GM23338 (cell line): ENCODE data around the gene NPL. TPM values are rescaled to one million over a fixed set of nuclear protein-coding genes. Genes with fewer than 3 reads are reported as not detected.

Source experiments
- ATAC-seq: fragments of 200-7000 bp; cut with Tn5 transposase; 3 replicates; pipeline ENCODE4 v1.9.1; 2020
- DNase-seq: peaks from one replicate; pipeline ENCODE4 v3.0.0-alpha.2; 2015; ENCODE audit warnings: low spot score
- H2AFZ ChIP-seq: fragments of 200-600 bp; sonication (generic); 2 replicates; pipeline ENCODE4 v1.8.0; 2016; ENCODE audit warnings: antibody characterized with exemption, mild to moderate bottlenecking, moderate library complexity
- H3F3A ChIP-seq: fragments of 200-600 bp; sonication (generic); replicated peaks from 2 replicates; pipeline ENCODE4 v1.8.0; 2017; ENCODE audit warnings: antibody characterized with exemption, mixed run types, low read depth
- H3K27ac ChIP-seq: fragments of 200-600 bp; sonication (generic); 2 replicates; pipeline ENCODE4 v1.6.1; 2016; ENCODE audit warnings: low read depth
- H3K27me3 ChIP-seq: fragments of 200-600 bp; sonication (generic); 2 replicates; pipeline ENCODE4 v1.8.0; 2016; ENCODE audit warnings: mild to moderate bottlenecking, mixed run types, moderate library complexity; ENCODE audit not compliant: insufficient read depth
- H3K36me3 ChIP-seq: fragments of 200-600 bp; sonication (generic); 2 replicates; pipeline ENCODE4 v1.8.0; 2016; ENCODE audit warnings: mild to moderate bottlenecking; ENCODE audit not compliant: insufficient read depth
- H3K4me1 ChIP-seq: fragments of 200-600 bp; sonication (generic); 2 replicates; pipeline ENCODE4 v1.8.0; 2016; ENCODE audit warnings: mild to moderate bottlenecking, moderate library complexity; ENCODE audit not compliant: insufficient read depth
- H3K4me2 ChIP-seq: fragments of 200-600 bp; sonication (generic); 2 replicates; pipeline ENCODE4 v1.7.1; 2017; ENCODE audit warnings: mixed run types
- H3K4me3 ChIP-seq: fragments of 200-600 bp; sonication (generic); 2 replicates; pipeline ENCODE4 v1.6.1; 2016; ENCODE audit warnings: mixed run types
- H3K79me2 ChIP-seq: fragments of 200-600 bp; sonication (generic); replicated peaks from 2 replicates; pipeline ENCODE4 v1.8.0; 2017; ENCODE audit warnings: mild to moderate bottlenecking; ENCODE audit not compliant: insufficient read depth
- H3K9me2 ChIP-seq: fragments of 200-600 bp; sonication (generic); 2 replicates; pipeline ENCODE4 v1.8.0; 2017; ENCODE audit not compliant: insufficient read depth
- H4K20me1 ChIP-seq: fragments of 200-600 bp; sonication (generic); replicated peaks from 2 replicates; pipeline ENCODE4 v1.8.0; 2017; ENCODE audit warnings: mild to moderate bottlenecking; ENCODE audit not compliant: insufficient read depth
- H3K27ac Mint-ChIP-seq: 2 replicates; pipeline ENCODE4 v1.8.0; 2020; ENCODE audit warnings: inconsistent platforms, mild to moderate bottlenecking, moderate library complexity, mixed read lengths
- H3K27me3 Mint-ChIP-seq: 3 replicates; pipeline ENCODE4 v1.8.0; 2022; ENCODE audit warnings: low read depth, mild to moderate bottlenecking, moderate library complexity, mixed read lengths, inconsistent platforms; ENCODE audit not compliant: insufficient read depth, poor library complexity
- H3K36me3 Mint-ChIP-seq: 3 replicates; pipeline ENCODE4 v1.8.0; 2021; ENCODE audit warnings: low read depth, mild to moderate bottlenecking, inconsistent platforms, moderate library complexity, mixed read lengths
- H3K4me1 Mint-ChIP-seq: 3 replicates; pipeline ENCODE4 v1.8.0; 2020; ENCODE audit warnings: mild to moderate bottlenecking, inconsistent platforms, mixed read lengths
- H3K4me3 Mint-ChIP-seq: 3 replicates; pipeline ENCODE4 v1.8.0; 2021; ENCODE audit warnings: moderate library complexity, mild to moderate bottlenecking, inconsistent platforms, mixed read lengths
- H3K9me3 Mint-ChIP-seq: 3 replicates; pipeline ENCODE4 v1.8.0; 2020; ENCODE audit warnings: moderate library complexity, mild to moderate bottlenecking, inconsistent platforms, mixed read lengths
- CREB1 ChIP-seq: fragments of 250-450 bp; sonication (Bioruptor Pico); IDR thresholded peaks from 2 replicates; pipeline ENCODE4 v1.5.0; 2020; ENCODE audit warnings: low read depth, mild to moderate bottlenecking, moderate library complexity
- CTCF ChIP-seq, 2 experiments: fragments of 200-600 bp in 1 of 2; sonication (generic) in 1 of 2; conservative IDR thresholded peaks; 2 replicates each; pipeline versions ENCODE4 v1.5.1 to v1.6.1; 2016 to 2017; ENCODE audit warnings: antibody characterized with exemption in 2 of 2, low read depth in 2 of 2, mild to moderate bottlenecking in 2 of 2, moderate library complexity in 1 of 2
- EZH2 ChIP-seq: fragments of 200-600 bp; sonication (generic); IDR thresholded peaks from one replicate; pipeline ENCODE4 v1.8.0; 2017; ENCODE audit warnings: antibody characterized with exemption, mild to moderate bottlenecking, low read depth; ENCODE audit not compliant: unreplicated experiment
- EZH2phosphoT487 ChIP-seq: fragments of 200-600 bp; sonication (generic); IDR thresholded peaks from one replicate; pipeline ENCODE4 v1.8.1; 2018; ENCODE audit warnings: antibody characterized with exemption; ENCODE audit not compliant: unreplicated experiment
- JUNB ChIP-seq: IDR thresholded peaks from one replicate; pipeline ENCODE4 v1.6.1; 2016; ENCODE audit warnings: antibody characterized with exemption; ENCODE audit not compliant: unreplicated experiment
- NANOG ChIP-seq: IDR thresholded peaks from 2 replicates; pipeline ENCODE4 v1.6.1; 2016; ENCODE audit warnings: antibody characterized with exemption, borderline replicate concordance
- POLR2AphosphoS5 ChIP-seq: IDR thresholded peaks from 2 replicates; pipeline ENCODE4 v1.6.1; 2016; ENCODE audit warnings: antibody characterized with exemption, low read depth
- STAT1 ChIP-seq: IDR thresholded peaks from one replicate; pipeline ENCODE4 v1.6.1; 2016; ENCODE audit warnings: antibody characterized with exemption; ENCODE audit not compliant: unreplicated experiment
- ZNF114 ChIP-seq: fragments of 250-450 bp; sonication (Bioruptor Pico); IDR thresholded peaks from 2 replicates; pipeline ENCODE4 v1.5.0; 2020; ENCODE audit warnings: mild to moderate bottlenecking, moderate library complexity
- ZNF331 ChIP-seq: fragments of 250-450 bp; sonication (Bioruptor Pico); IDR thresholded peaks from 2 replicates; pipeline ENCODE4 v1.5.0; 2020; ENCODE audit warnings: low read depth, mild to moderate bottlenecking, moderate library complexity
- polyA plus RNA-seq: library from polyadenylated mRNA; unstranded; fragments of >200 nt; fragmentation: Nextera tagmentation; extraction: Ambion mirVana; gene quantifications from 2 replicates; pipeline ENCODE4 v1.2.1, GENCODE V29; 2016
- total RNA-seq: library from RNA; depleted of rRNA; stranded (reverse); fragments of >200 nt; shearing (Covaris generic); gene quantifications from 2 replicates; pipeline ENCODE4 v1.2.3, GENCODE V29; 2014
- TF ChIP-seq, protein P1 (sequence below): fragments of 250-450 bp; sonication (Bioruptor Pico); IDR thresholded peaks from 2 replicates; pipeline ENCODE4 v1.5.0; 2020; ENCODE audit warnings: mild to moderate bottlenecking, moderate library complexity
- TF ChIP-seq, protein P2 (sequence below): IDR thresholded peaks from one replicate; pipeline ENCODE4 v1.6.1; 2018; ENCODE audit warnings: antibody characterized with exemption; ENCODE audit not compliant: unreplicated experiment
- TF ChIP-seq, protein P3 (sequence below): IDR thresholded peaks from 2 replicates; pipeline ENCODE4 v1.6.1; 2016; ENCODE audit warnings: antibody characterized with exemption

NPL gene
- total and polyA plus RNA-seq, 2 experiments from 2014 or later, result 2.4 to 2.8 TPM

DNA sequence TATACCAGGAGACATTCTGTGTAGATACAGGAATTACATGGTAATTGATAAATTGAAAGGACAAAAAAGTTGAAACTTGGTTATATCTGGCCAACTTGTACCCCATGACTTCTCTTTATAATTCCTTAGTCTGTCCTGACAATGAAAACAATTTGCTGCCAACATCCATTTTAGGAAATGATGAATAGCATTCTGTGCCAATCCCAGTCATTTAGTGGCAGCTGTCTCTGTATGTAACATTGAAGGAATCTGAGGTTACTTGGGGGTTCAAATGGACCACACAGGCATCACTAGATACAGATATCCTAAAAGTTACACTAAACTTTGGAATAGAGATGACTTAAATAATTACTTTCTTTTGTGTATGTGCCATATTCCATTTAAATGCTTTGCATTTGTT is 87.8 kb downstream of the NPL start:
- no peak overlapping the region for H3K4me3 ChIP-seq
- no peaks in the 10 kb centered on the region for H3K9me3 Mint-ChIP-seq
- TF ChIP-seq NANOG (no peak), CREB1 (no peak), JUNB (no peak), ZNF114 (CRISPR knock-in tag) (no peak), STAT1 (no peak), CTCF (conservative IDR thresholded peaks at IDR 0.05; ENCODE audit: low read depth in 2 of 2) (no peak), EZH2 (no peak), ZNF331 (CRISPR knock-in tag) (no peak), EZH2phosphoT487 (no peak), POLR2AphosphoS5 (no peak)
- TF ChIP-seq, protein P1, sequence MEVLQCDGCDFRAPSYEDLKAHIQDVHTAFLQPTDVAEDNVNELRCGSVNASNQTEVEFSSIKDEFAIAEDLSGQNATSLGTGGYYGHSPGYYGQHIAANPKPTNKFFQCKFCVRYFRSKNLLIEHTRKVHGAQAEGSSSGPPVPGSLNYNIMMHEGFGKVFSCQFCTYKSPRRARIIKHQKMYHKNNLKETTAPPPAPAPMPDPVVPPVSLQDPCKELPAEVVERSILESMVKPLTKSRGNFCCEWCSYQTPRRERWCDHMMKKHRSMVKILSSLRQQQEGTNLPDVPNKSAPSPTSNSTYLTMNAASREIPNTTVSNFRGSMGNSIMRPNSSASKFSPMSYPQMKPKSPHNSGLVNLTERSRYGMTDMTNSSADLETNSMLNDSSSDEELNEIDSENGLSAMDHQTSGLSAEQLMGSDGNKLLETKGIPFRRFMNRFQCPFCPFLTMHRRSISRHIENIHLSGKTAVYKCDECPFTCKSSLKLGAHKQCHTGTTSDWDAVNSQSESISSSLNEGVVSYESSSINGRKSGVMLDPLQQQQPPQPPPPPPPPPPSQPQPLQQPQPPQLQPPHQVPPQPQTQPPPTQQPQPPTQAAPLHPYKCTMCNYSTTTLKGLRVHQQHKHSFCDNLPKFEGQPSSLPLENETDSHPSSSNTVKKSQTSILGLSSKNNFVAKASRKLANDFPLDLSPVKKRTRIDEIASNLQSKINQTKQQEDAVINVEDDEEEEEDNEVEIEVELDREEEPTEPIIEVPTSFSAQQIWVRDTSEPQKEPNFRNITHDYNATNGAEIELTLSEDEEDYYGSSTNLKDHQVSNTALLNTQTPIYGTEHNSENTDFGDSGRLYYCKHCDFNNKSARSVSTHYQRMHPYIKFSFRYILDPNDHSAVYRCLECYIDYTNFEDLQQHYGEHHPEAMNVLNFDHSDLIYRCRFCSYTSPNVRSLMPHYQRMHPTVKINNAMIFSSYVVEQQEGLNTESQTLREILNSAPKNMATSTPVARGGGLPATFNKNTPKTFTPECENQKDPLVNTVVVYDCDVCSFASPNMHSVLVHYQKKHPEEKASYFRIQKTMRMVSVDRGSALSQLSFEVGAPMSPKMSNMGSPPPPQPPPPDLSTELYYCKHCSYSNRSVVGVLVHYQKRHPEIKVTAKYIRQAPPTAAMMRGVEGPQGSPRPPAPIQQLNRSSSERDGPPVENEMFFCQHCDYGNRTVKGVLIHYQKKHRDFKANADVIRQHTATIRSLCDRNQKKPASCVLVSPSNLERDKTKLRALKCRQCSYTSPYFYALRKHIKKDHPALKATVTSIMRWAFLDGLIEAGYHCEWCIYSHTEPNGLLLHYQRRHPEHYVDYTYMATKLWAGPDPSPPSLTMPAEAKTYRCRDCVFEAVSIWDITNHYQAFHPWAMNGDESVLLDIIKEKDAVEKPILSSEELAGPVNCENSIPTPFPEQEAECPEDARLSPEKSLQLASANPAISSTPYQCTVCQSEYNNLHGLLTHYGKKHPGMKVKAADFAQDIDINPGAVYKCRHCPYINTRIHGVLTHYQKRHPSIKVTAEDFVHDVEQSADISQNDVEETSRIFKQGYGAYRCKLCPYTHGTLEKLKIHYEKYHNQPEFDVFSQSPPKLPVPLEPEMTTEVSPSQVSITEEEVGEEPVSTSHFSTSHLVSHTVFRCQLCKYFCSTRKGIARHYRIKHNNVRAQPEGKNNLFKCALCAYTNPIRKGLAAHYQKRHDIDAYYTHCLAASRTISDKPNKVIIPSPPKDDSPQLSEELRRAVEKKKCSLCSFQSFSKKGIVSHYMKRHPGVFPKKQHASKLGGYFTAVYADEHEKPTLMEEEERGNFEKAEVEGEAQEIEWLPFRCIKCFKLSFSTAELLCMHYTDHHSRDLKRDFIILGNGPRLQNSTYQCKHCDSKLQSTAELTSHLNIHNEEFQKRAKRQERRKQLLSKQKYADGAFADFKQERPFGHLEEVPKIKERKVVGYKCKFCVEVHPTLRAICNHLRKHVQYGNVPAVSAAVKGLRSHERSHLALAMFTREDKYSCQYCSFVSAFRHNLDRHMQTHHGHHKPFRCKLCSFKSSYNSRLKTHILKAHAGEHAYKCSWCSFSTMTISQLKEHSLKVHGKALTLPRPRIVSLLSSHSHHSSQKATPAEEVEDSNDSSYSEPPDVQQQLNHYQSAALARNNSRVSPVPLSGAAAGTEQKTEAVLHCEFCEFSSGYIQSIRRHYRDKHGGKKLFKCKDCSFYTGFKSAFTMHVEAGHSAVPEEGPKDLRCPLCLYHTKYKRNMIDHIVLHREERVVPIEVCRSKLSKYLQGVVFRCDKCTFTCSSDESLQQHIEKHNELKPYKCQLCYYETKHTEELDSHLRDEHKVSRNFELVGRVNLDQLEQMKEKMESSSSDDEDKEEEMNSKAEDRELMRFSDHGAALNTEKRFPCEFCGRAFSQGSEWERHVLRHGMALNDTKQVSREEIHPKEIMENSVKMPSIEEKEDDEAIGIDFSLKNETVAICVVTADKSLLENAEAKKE, result no peak
- TF ChIP-seq, protein P2, sequence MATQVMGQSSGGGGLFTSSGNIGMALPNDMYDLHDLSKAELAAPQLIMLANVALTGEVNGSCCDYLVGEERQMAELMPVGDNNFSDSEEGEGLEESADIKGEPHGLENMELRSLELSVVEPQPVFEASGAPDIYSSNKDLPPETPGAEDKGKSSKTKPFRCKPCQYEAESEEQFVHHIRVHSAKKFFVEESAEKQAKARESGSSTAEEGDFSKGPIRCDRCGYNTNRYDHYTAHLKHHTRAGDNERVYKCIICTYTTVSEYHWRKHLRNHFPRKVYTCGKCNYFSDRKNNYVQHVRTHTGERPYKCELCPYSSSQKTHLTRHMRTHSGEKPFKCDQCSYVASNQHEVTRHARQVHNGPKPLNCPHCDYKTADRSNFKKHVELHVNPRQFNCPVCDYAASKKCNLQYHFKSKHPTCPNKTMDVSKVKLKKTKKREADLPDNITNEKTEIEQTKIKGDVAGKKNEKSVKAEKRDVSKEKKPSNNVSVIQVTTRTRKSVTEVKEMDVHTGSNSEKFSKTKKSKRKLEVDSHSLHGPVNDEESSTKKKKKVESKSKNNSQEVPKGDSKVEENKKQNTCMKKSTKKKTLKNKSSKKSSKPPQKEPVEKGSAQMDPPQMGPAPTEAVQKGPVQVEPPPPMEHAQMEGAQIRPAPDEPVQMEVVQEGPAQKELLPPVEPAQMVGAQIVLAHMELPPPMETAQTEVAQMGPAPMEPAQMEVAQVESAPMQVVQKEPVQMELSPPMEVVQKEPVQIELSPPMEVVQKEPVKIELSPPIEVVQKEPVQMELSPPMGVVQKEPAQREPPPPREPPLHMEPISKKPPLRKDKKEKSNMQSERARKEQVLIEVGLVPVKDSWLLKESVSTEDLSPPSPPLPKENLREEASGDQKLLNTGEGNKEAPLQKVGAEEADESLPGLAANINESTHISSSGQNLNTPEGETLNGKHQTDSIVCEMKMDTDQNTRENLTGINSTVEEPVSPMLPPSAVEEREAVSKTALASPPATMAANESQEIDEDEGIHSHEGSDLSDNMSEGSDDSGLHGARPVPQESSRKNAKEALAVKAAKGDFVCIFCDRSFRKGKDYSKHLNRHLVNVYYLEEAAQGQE, result no peak
- TF ChIP-seq, protein P3, sequence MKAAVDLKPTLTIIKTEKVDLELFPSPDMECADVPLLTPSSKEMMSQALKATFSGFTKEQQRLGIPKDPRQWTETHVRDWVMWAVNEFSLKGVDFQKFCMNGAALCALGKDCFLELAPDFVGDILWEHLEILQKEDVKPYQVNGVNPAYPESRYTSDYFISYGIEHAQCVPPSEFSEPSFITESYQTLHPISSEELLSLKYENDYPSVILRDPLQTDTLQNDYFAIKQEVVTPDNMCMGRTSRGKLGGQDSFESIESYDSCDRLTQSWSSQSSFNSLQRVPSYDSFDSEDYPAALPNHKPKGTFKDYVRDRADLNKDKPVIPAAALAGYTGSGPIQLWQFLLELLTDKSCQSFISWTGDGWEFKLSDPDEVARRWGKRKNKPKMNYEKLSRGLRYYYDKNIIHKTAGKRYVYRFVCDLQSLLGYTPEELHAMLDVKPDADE, result no peak

More for the DNA sequence above, 87.8 kb downstream of the NPL start:
- Histone ChIP-seq H3F3A (peaks cover 14% of the 10 kb centered on the region; the same call in 1 of the 2 replicates), H3K27me3 (no peaks in the 10 kb centered on the region), H3K9me2 (no peaks in the 10 kb centered on the region), H3K4me1 (no peaks in the 10 kb centered on the region), H4K20me1 (peaks cover 15% of the 10 kb centered on the region), H3K4me2 (no peak overlapping the region), H2AFZ (no peak overlapping the region), H3K79me2 (peaks cover 31% of the 10 kb centered on the region), H3K27ac (no peak overlapping the region), H3K36me3 (peaks cover 99% of the 10 kb centered on the region)
- Mint-ChIP-seq H3K4me3 (no peak overlapping the region), H3K27ac (no peak overlapping the region), H3K4me1 (no peaks in the 10 kb centered on the region), H3K27me3 (peaks cover 2% of the 10 kb centered on the region), H3K36me3 (peaks cover 100% of the 10 kb centered on the region)
- DNase-seq (no peak), ATAC-seq (no peak)
